Activated gamma-delta T cell treated with Interleukin-2 at 50 U/mL for 16 hours (primary cell): ENCODE data around the gene BAAT.

ENCODE experiments used
- DNase-seq: peaks from one replicate; pipeline ENCODE4 v3.0.0-alpha.2; 2020

BAAT gene

DNA sequence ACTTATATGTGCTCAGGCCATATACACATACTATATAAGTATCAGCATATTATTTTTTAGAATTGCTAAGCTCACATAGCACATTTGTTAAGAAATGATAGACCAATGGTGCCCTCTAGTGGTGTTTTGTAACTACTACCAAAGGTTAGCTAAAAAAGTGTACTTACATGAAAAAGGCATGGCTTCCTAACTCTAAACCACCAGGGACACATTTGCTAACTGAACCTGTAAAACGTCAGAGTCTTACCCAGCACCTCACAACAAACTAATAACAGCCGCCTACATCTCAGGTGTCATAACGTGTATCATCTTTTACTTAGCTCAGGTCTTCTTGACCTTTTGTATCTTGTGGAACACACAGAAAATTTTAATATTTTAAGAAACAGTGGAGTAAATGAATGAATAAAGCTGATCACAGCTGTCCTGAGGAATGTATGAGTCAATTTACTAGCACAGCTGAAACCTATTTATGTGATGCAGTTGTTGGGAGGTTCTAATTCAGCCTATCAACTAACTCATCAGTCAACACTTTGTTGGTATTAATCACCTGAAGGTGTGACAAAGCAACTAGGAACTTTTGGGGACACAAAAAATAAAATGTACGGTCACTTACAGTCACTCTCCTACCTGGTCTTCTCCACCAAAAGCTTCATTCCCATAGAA is 72.9 kb downstream of the BAAT start:
- DNase-seq: no peak

DNA sequence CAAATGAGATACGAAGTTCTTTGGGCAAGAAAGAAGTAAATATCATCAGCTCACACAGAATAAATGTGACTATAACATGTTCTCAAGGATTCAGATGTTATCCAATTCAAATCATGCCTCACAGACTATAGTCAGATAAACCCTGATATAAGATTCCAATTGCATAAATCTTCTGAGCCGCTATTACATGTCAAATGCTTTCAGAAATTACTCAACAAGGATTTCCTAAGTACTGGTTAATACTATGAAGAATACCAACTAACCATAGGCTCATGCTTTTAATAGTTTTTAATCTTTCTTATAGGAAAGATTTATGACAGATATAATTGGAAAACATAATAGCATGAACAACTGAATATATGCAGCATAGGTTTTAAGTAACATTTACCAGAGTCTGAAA is 73.6 kb downstream of the BAAT start:
- no peak for DNase-seq
